ENCODE results near the gene PERM1.

PERM1 gene

DNA sequence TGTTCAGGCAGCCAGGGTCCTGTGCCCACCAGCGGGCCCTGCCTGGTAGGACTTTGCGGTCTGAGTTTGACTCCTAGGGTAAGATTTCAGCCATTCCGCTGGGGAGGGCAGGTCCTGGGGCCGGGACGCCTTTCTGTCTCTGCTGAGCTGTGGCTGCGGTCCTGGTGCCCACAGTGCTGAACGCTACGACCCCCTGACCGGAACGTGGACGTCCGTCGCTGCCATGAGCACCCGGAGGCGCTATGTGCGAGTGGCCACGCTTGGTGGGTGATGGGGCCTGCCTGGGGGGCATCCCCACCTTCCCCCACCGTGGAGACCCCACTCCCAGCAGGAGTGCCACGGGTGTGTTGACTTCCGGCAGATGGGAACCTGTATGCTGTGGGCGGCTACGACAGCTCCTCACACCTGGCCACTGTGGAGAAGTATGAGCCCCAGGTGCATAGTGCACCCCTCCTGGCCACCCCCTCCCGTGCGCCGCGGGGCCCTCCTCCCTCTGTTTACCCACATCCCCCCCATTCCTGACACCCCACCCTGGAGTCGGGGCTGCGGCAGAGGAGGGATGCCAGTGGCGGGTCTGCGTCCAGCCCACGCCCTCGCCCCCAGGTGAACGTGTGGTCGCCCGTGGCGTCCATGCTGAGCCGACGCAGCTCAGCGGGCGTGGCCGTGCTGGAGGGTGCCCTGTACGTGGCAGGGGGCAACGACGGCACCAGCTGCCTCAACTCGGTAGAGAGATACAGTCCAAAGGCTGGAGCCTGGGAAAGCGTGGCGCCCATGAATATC is 18.0 kb downstream of the PERM1 start:
- POLR2A ChIA-PET, result no interaction called here
- 96% methylated on average over 38 of the region's 47 CpGs for WGBS (ENCODE audit: insufficient coverage)
- DNase-seq, result no peak
- H3K36me3 ChIP-seq (ENCODE audit: control insufficient read depth in 4 of 4, insufficient read depth in 4 of 4, low read length in 3 of 4), result peaks cover 0 to 3% (median 0%) of the 10 kb centered on the region in 4 experiments
- peaks cover 0 to 64% (median 13%) of the 10 kb centered on the region in 5 experiments for H3K27me3 ChIP-seq (replicated peaks in 2 of 5; ENCODE audit: control insufficient read depth in 4 of 5, insufficient read depth in 5 of 5, low read length in 4 of 5)
- H3K27ac ChIP-seq (ENCODE audit: insufficient read depth in 1 of 2, low read depth in 1 of 2, low read length in 2 of 2, poor library complexity in 1 of 2, severe bottlenecking in 2 of 2), result no peak overlapping the region
- no peaks in the 10 kb centered on the region for H3K9me3 ChIP-seq (ENCODE audit: control extremely low read depth in 1 of 5, control insufficient read depth in 4 of 5, insufficient read depth in 2 of 5, low read depth in 1 of 5, low read length in 4 of 5)
- H3K4me3 ChIP-seq (ENCODE audit: control insufficient read depth in 1 of 7, extremely low read depth in 1 of 7, insufficient read depth in 4 of 7, low read depth in 2 of 7, low read length in 6 of 7), result no peak overlapping the region
- CTCF ChIA-PET, result no interaction called here
- peaks cover 0 to 36% (median 33%) of the 10 kb centered on the region in 4 experiments for H3K4me1 ChIP-seq (ENCODE audit: control extremely low read depth in 1 of 4, control insufficient read depth in 4 of 4, insufficient read depth in 4 of 4, low read length in 3 of 4)

DNA sequence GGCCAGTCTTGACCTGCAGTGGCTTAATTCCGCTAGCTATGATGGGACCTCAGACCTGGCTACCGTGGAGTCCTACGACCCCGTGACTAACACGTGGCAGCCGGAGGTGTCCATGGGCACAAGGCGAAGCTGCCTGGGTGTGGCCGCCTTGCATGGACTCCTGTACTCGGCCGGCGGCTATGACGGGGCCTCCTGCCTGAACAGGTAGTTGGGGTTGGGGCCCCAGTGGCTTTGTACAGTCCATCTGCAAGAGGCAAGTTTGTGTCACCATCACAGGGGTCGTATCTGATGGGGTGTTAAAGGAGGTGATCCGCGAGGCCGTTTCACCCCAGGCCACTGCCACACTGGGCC is 18.6 kb downstream of the PERM1 start:
- POLR2A ChIA-PET, result no interaction called here
- CTCF ChIA-PET, result no interaction called here
- Histone ChIP-seq H3K4me3 (ENCODE audit: control insufficient read depth in 1 of 7, extremely low read depth in 1 of 7, insufficient read depth in 4 of 7, low read depth in 2 of 7, low read length in 6 of 7) (no peak overlapping the region), H3K9me3 (ENCODE audit: control extremely low read depth in 1 of 5, control insufficient read depth in 4 of 5, insufficient read depth in 2 of 5, low read depth in 1 of 5, low read length in 4 of 5) (no peaks in the 10 kb centered on the region), H3K4me1 (ENCODE audit: control extremely low read depth in 1 of 4, control insufficient read depth in 4 of 4, insufficient read depth in 4 of 4, low read length in 3 of 4) (peaks cover 0 to 42% (median 37%) of the 10 kb centered on the region in 4 experiments), H3K36me3 (ENCODE audit: control insufficient read depth in 4 of 4, insufficient read depth in 4 of 4, low read length in 3 of 4) (peaks cover 0 to 3% (median 0%) of the 10 kb centered on the region in 4 experiments), H3K27ac (ENCODE audit: insufficient read depth in 1 of 2, low read depth in 1 of 2, low read length in 2 of 2, poor library complexity in 1 of 2, severe bottlenecking in 2 of 2) (no peak overlapping the region), H3K27me3 (replicated peaks in 2 of 5; ENCODE audit: control insufficient read depth in 4 of 5, insufficient read depth in 5 of 5, low read length in 4 of 5) (peaks cover 0 to 58% (median 13%) of the 10 kb centered on the region in 5 experiments)
- 94% methylated on average over 16 of the region's 16 CpGs for WGBS (ENCODE audit: insufficient coverage)
- DNase-seq, result no peak

- POLR2A ChIA-PET, result no interaction called here
- Histone ChIP-seq H3K27me3 (replicated peaks in 2 of 5; ENCODE audit: control insufficient read depth in 4 of 5, insufficient read depth in 5 of 5, low read length in 4 of 5) (peaks cover 0 to 51% (median 8%) of the 10 kb centered on the region in 5 experiments), H3K4me1 (ENCODE audit: control extremely low read depth in 1 of 4, control insufficient read depth in 4 of 4, insufficient read depth in 4 of 4, low read length in 3 of 4) (peaks cover 0 to 48% (median 43%) of the 10 kb centered on the region in 4 experiments)
Measured at GRCh38 chr1:962381-963300, 19.3 kb downstream of the PERM1 start.

GRCh38 chr1:961132-961669 is 20.7 kb downstream of the PERM1 start:
- no peak overlapping the region for H3K27ac ChIP-seq (ENCODE audit: insufficient read depth in 1 of 2, low read depth in 1 of 2, low read length in 2 of 2, poor library complexity in 1 of 2, severe bottlenecking in 2 of 2)
- peaks cover 0 to 37% (median 4%) of the 10 kb centered on the region in 5 experiments for H3K27me3 ChIP-seq (replicated peaks in 2 of 5; ENCODE audit: control insufficient read depth in 4 of 5, insufficient read depth in 5 of 5, low read length in 4 of 5)
- peak in 1 of 3 donors; percentile 40 for DNase-seq
- H3K36me3 ChIP-seq (ENCODE audit: control insufficient read depth in 4 of 4, insufficient read depth in 4 of 4, low read length in 3 of 4), result peaks cover 0 to 12% (median 4%) of the 10 kb centered on the region in 4 experiments
- ChIA-PET POLR2A (no interaction called here), CTCF (no interaction called here)
- WGBS (ENCODE audit: insufficient coverage), result 44% methylated on average over 46 of the region's 56 CpGs
- peaks cover 0 to 43% (median 38%) of the 10 kb centered on the region in 4 experiments for H3K4me1 ChIP-seq (ENCODE audit: control extremely low read depth in 1 of 4, control insufficient read depth in 4 of 4, insufficient read depth in 4 of 4, low read length in 3 of 4)
- peak overlapping the region; percentile 34 to 76 (median 66) for H3K4me3 ChIP-seq (ENCODE audit: control insufficient read depth in 1 of 7, extremely low read depth in 1 of 7, insufficient read depth in 4 of 7, low read depth in 2 of 7, low read length in 6 of 7)
- no peaks in the 10 kb centered on the region for H3K9me3 ChIP-seq (ENCODE audit: control extremely low read depth in 1 of 5, control insufficient read depth in 4 of 5, insufficient read depth in 2 of 5, low read depth in 1 of 5, low read length in 4 of 5)

More at GRCh38 chr1:962381-963300, 19.3 kb downstream of the PERM1 start:
- DNase-seq, result no peak
- 97% methylated on average over 55 of the region's 57 CpGs for WGBS (ENCODE audit: insufficient coverage)
- Histone ChIP-seq H3K27ac (ENCODE audit: insufficient read depth in 1 of 2, low read depth in 1 of 2, low read length in 2 of 2, poor library complexity in 1 of 2, severe bottlenecking in 2 of 2) (no peak overlapping the region), H3K36me3 (ENCODE audit: control insufficient read depth in 4 of 4, insufficient read depth in 4 of 4, low read length in 3 of 4) (peaks cover 0 to 3% (median 0%) of the 10 kb centered on the region in 4 experiments), H3K9me3 (ENCODE audit: control extremely low read depth in 1 of 5, control insufficient read depth in 4 of 5, insufficient read depth in 2 of 5, low read depth in 1 of 5, low read length in 4 of 5) (no peaks in the 10 kb centered on the region), H3K4me3 (ENCODE audit: control insufficient read depth in 1 of 7, extremely low read depth in 1 of 7, insufficient read depth in 4 of 7, low read depth in 2 of 7, low read length in 6 of 7) (no peak overlapping the region)
- CTCF ChIA-PET, result interaction anchor here (0.6 kb wide), 1 partner anchor 18 kb away, joined by 4 read pairs; no protein-coding TSS in a partner anchor

DNA sequence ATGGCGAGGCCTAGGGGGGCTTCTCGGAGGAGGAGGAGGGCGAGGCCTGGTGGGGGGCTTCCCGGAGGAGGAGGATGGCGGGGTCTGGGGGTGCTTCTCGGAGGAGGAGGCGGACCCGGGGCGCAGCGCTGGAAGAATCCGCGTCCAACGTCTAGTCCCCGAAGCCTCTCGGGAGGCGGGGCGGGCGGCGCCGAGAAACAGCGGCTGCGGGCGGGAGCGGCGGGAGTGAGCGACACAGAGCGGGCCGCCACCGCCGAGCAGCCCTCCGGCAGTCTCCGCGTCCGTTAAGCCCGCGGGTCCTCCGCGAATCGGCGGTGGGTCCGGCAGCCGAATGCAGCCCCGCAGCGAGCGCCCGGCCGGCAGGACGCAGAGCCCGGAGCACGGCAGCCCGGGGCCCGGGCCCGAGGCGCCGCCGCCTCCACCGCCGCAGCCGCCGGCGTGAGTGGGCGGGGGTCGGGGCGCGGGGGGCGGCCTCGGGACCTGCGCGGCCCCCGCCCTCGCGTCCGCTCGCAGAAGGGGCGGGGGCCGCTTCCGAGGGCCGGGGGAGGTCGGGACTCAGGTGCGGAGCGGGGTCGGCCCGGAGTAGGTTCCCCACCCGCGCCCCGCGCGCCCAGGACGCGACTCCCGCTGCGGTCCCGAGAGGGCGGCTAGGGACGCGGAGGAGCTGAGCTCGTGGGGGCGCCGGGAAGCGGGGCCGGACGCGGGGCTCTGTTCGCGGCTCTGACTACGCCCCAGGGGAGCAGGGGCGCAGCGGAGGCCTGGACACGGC is 21.3 kb downstream of the PERM1 start, which contains the start of gene KLHL17:
Gene KLHL17, plus strand, starts transcription at position 222 of the 769 bp plus-strand sequence. Its CDS starts 110 bp downstream, at position 332.
- WGBS (ENCODE audit: insufficient coverage), result under 1% methylated on average over 76 of the region's 109 CpGs
- H3K4me1 ChIP-seq (ENCODE audit: control extremely low read depth in 1 of 4, control insufficient read depth in 4 of 4, insufficient read depth in 4 of 4, low read length in 3 of 4), result peaks cover 0 to 43% (median 33%) of the 10 kb centered on the region in 4 experiments
- DNase-seq, result peak in 2 of 3 donors; percentile 59
- ChIA-PET POLR2A (no interaction called here), CTCF (no interaction called here)
- H3K27ac ChIP-seq (ENCODE audit: insufficient read depth in 1 of 2, low read depth in 1 of 2, low read length in 2 of 2, poor library complexity in 1 of 2, severe bottlenecking in 2 of 2), result peak within 1 kb of the TSS in 1 of 2 experiments; percentile 49
- H3K36me3 ChIP-seq (ENCODE audit: control insufficient read depth in 4 of 4, insufficient read depth in 4 of 4, low read length in 3 of 4), result peaks cover 0 to 18% (median 7%) of the 10 kb centered on the region in 4 experiments
- H3K27me3 ChIP-seq (replicated peaks in 2 of 5; ENCODE audit: control insufficient read depth in 4 of 5, insufficient read depth in 5 of 5, low read length in 4 of 5), result peaks cover 0 to 30% (median 3%) of the 10 kb centered on the region in 5 experiments
- no peaks in the 10 kb centered on the region for H3K9me3 ChIP-seq (ENCODE audit: control extremely low read depth in 1 of 5, control insufficient read depth in 4 of 5, insufficient read depth in 2 of 5, low read depth in 1 of 5, low read length in 4 of 5)
- peak within 1 kb of the TSS; percentile 46 to 93 (median 66) for H3K4me3 ChIP-seq (ENCODE audit: control insufficient read depth in 1 of 7, extremely low read depth in 1 of 7, insufficient read depth in 4 of 7, low read depth in 2 of 7, low read length in 6 of 7)

DNA sequence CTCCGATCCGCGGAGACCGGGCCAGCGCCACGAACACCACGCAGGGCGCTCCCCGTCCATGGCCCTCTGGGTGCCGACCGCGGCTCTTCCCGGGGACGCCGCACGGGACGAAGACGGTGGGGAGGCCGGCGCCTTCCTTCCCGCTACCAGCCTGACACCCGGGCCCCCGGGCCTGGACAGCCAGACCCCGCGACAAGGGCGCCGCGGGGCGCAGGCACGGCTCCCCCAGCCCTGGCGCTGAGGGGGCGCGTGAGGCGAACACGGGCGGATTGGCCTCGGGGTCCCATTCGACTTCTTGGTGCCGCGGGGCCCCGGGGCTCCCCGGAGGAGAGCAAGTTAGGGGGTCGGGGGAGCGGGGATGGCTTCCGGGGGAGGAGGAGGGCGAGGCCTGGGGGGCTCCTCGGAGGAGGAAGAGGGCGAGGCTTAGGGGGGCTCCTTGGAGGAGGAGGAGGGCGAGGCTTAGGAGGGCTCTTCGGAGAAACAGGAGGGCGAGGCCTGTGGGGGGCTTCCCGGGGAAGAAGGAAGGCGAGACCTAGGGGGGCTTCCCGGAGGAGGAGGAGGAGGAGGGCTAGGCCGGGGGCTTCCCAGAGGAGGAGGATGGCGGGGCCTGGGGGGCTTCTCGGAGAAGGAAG is 22.0 kb downstream of the PERM1 start:
- CTCF ChIA-PET, result interaction anchor here (1.4 kb wide), 1 partner anchor 53 kb away, joined by 3 read pairs; no protein-coding TSS in a partner anchor
- POLR2A ChIA-PET, result no interaction called here
- peak overlapping the region in 1 of 2 experiments; percentile 49 for H3K27ac ChIP-seq (ENCODE audit: insufficient read depth in 1 of 2, low read depth in 1 of 2, low read length in 2 of 2, poor library complexity in 1 of 2, severe bottlenecking in 2 of 2)
- DNase-seq, result no peak
- peak overlapping the region in 4 of 7 experiments; percentile 66 to 93 (median 72) for H3K4me3 ChIP-seq (ENCODE audit: control insufficient read depth in 1 of 7, extremely low read depth in 1 of 7, insufficient read depth in 4 of 7, low read depth in 2 of 7, low read length in 6 of 7)
- H3K4me1 ChIP-seq (ENCODE audit: control extremely low read depth in 1 of 4, control insufficient read depth in 4 of 4, insufficient read depth in 4 of 4, low read length in 3 of 4), result peaks cover 0 to 49% (median 33%) of the 10 kb centered on the region in 4 experiments
- H3K27me3 ChIP-seq (replicated peaks in 2 of 5; ENCODE audit: control insufficient read depth in 4 of 5, insufficient read depth in 5 of 5, low read length in 4 of 5), result peaks cover 0 to 23% (median 2%) of the 10 kb centered on the region in 5 experiments
- peaks cover 0 to 25% (median 14%) of the 10 kb centered on the region in 4 experiments for H3K36me3 ChIP-seq (ENCODE audit: control insufficient read depth in 4 of 4, insufficient read depth in 4 of 4, low read length in 3 of 4)
- H3K9me3 ChIP-seq (ENCODE audit: control extremely low read depth in 1 of 5, control insufficient read depth in 4 of 5, insufficient read depth in 2 of 5, low read depth in 1 of 5, low read length in 4 of 5), result no peaks in the 10 kb centered on the region
- WGBS (ENCODE audit: insufficient coverage), result 22% methylated on average over 26 of the region's 57 CpGs
